Stimulated activated CD4-positive, alpha-beta T cell treated with anti-CD3 and anti-CD28 coated beads, TNF-alpha, amount 100 ng/mL, for 48 hours (primary cell): ENCODE measurements around the gene BRI3.
"Not testable (repeated sequence)": the region's sequence is repeated elsewhere in the genome, so short reads cannot be mapped to it uniquely, and the experiment has no call there.

Source experiments
- DNase-seq, 3 donors: peaks; one replicate each; pipeline ENCODE4 v3.0.0-alpha.2; 2020; ENCODE audit warnings: low read depth in 3 of 3

BRI3 gene

DNA sequence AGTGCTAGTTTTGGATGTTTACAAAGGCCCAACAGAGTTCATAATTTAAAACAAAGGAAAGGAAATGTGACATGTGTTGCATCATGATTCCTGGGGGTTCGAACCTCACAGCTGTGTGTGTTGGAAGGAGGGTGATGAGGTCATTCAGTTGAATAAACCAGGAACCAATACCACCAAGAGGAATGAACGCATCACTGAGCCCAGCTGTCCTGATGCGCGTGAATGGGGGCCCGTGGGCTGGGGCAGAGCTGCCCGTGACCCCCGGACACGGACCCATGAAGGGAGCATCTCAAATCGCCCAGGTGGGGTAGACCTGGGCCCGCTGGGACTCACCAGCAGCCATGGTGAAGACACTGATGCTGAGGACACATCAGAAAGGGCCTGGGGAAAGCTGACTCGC lies 33.0 kb downstream of the BRI3 start:
- no peak for DNase-seq

GRCh38 chr7:98315318-98315993 lies 34.0 kb downstream of the BRI3 start:
- no peak for DNase-seq

GRCh38 chr7:98315994-98316527 lies 34.6 kb downstream of the BRI3 start:
- DNase-seq = not testable (repeated sequence)

DNA sequence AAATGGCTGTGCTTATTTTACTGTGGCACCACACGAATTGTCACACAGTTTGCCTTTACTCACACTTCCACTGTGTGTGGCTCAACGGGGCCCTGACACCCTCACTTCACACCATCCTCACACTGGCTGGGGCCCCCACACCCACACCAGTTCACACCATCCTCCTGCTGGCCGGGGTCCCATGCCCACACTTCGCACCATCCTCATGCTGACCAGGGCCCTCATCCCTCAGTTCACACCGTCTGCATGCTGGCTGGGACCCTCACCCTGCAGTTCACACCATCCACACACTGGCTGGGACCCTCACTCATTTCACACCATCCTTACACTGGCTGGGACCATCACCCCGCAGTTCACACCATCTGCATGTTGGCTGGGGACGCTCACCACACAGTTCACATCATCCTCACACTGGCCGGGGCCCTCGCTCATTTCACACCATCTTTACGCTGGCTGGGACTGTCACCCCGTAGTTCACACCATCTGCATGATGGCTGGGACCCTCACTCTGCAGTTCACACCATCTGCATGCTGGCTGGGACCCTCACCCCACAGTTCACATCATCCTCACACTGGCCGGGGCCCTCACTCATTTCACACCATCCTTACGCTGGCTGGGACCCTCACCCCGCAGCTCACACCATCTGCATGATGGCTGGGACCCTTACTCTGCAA lies 36.0 kb downstream of the BRI3 start:
- DNase-seq = no peak

- no peak for DNase-seq
These were observed 37.7 kb downstream of the BRI3 start for GRCh38 chr7:98319176-98319575.

DNA sequence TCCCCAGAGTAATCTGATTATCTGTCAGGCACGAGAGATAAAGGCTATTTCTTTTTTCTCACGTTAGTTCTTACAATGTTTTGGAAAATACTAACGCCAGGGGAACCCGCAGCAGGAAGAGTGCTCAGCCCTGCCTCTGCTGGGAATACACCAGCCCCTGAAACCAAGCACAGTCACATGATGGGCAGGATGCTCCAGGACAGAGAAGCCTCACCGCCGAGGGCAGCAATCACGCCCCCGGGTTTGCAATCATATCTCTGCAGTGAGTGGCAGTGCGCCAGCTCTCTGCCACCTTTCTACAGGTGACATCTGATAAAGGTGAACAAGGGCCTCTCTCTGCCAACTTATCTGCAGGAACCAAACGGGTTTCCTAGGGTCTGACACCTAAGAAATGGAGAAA lies 39.8 kb downstream of the BRI3 start:
- DNase-seq = no peak

DNA sequence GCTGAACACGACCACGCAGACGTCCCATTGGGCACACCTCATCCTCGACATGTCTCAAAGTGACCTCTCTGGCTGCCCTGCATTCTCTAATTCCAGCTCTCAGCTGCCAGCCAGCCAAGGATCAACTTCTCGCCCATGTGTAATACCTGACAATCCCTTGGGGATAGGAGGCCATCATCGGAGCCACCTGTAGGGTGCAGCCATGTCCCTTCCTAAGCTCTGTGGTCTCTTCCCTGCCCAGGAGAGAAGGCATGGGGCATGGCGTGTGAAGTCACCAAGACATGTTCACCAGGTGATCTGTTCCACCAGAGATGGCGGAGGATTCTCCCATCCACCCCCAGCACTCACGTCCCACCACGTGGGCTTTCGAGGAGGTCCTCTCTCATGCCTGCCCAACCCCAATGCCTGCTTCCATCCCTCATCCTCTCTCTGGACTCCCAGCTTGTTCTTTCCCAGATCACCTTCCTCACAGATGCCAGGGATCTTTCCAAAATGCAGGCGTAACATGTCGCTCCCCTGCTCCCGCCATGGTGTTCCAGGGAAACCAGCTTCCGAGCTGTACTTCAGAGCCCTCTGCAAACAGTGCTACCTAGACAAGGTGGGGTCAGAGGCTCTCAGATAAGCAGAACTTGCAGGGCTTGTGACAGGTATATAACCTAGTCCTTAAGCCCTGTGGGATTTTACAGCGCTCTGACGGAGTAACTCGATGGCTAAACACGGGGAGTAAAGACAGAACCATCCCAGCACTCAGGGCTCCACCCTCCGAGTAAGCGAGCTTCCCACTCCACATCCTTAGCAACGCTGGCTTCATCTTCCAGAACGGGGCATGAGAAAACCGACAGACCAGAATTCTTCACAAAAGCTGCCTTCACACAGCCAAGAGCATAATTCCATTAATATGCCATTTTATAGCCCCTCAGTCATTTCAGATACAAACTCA lies 41.1 kb downstream of the BRI3 start:
- no peak for DNase-seq

GRCh38 chr7:98323597-98324322 lies 42.3 kb downstream of the BRI3 start:
- no peak for DNase-seq

GRCh38 chr7:98324782-98325181 lies 43.3 kb downstream of the BRI3 start:
- DNase-seq = no peak

GRCh38 chr7:98329100-98329790 lies 47.8 kb downstream of the BRI3 start:
- DNase-seq = no peak

GRCh38 chr7:98329791-98330373 lies 48.4 kb downstream of the BRI3 start:
- DNase-seq = no peak

DNA sequence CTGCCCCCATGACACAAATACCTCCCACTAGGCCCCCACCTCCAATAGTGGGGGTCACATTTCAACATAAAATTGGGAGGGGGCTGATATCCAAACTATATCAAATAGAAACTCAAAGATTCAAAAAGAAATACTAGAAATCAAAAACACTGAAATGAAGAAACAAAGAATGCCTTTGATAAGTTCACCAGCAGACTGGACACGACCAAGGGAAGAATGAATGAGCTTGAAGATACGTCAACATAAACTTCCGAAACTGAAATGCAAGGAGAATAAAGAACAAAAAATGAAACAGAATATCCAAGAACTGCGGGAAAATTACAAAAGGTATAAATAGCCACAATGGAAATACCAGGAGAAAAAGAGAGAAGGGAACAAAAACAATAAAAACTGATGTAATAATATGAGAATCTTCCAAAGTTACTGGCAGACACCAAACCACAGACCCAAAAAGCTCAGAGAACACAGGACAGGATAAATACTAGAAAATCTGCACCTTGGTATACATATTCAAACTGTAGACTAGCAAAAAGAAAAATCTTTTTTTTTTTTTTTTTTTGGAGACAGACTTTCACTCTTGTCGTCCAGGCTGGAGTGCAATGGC lies 49.5 kb downstream of the BRI3 start:
- no peak for DNase-seq

GRCh38 chr7:98334081-98334480 lies 52.6 kb downstream of the BRI3 start:
- no peak for DNase-seq

DNA sequence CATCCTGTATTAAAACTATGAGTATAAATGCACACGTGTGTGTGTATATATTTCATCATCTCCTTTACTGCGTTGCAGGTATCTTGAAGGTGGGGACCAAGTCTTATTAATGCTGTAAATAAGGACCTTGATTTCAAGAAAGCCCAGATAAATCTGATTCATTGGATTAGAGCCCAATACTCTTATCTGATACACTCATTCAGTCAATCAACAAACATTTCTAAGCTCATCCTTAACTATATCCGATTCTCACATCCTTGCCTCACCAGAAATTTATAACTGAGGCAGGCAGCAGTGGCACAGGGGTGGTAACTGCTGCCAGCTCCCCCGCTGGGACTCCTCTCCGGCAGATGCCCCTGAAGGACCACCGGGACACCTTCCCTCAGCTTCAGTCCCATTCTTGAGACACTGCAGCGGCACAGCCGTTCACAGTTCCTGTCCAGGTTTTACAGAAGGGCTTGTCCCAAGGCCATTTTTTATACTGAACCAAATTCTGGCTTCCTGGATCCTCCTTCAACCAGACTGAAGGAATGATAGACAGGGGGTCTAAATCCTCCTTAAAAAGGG lies 54.0 kb downstream of the BRI3 start:
- DNase-seq = no peak

DNA sequence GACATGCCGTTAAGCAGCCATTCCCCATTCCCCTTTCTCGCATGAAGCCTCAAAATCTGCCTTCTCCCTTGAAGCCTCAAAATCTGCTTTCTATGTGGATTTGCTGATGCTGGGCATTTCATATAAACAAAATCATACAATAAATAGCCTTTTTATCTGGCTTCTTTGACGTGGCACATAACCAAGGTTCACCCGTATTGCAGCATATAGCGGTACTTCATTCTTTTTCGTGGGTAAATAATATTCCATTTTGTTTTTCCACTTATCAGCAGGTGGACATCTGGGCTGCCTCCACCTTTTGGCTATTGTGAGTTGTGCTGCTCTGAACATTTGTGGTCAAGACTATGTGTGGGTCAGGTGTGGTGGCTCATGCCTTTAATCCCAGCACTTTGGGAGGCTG lies 57.0 kb downstream of the BRI3 start:
- DNase-seq = no peak

DNA sequence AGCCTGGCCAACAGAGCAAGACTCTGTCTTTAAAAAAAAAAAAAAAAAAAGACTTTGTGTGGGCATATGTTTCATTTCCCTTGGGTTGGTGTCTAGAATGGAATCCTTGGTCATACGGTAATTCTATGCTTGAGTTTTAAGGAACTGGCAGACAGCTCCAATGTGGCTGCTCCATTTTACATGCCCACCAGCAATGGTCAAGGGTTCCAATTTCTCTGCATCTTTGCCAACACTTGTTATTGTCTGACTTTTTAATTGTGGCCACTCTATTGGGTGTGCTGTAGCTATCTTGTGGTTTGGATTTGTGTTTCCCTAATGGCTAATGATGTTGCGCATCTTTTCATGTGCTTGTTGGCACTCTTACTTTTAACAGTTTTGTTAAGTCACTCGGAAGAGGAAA lies 57.6 kb downstream of the BRI3 start:
- DNase-seq = no peak

DNA sequence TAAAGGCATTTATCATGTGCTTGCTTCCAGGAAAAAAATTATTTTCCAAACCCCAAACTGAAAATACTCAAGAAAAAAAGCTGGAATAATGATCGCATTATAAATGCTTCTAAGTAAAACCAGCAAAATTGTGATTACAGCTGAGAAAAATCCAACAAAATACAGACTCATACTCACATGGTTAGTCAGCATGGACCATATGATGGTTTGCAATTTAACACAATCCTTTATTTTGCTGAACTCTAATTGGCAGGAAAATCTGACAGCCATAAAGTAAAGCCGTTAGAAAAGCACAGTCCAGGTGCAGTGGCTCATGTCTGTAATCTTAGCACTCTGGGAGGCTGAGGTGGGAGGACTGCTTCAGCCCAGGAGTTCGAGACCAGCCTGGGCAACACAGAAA lies 59.6 kb downstream of the BRI3 start:
- DNase-seq = no peak
